GM12878 (cell line): Measurements from ENCODE around the gene CDYL. TPM values are rescaled to one million over a fixed set of nuclear protein-coding genes. Genes with fewer than 3 reads are reported as not detected.

Source experiments
- ATAC-seq: fragments of 200-7000 bp; cut with Tn5 transposase; 3 replicates; pipeline ENCODE4 v1.9.1; 2020; ENCODE audit warnings: mild to moderate bottlenecking, moderate library complexity
- BruUV-seq: library from RNA; stranded (reverse); fragments of 400-500 nt; replicated peaks from 2 replicates; lab custom pipeline; 2021; lab: Mats Ljungman, UMichigan
- CTCF ChIA-PET: fragments of 300-600 bp; sonication (Branson Sonifier 250); formaldehyde crosslinking; extraction: SDS; loops from one replicate; lab custom pipeline; 2021; ENCODE audit warnings: inconsistent platforms; lab: Yijun Ruan, JAX
- POLR2A ChIA-PET: fragments of 350-600 bp; formaldehyde crosslinking; extraction: SDS; loops from one replicate; lab custom pipeline; 2021; ENCODE audit warnings: inconsistent platforms; lab: Charles Lee
- RAD21 ChIA-PET: fragments of 300-600 bp; sonication (Branson Sonifier 250); formaldehyde crosslinking; loops from one replicate; lab custom pipeline; 2023; ENCODE audit warnings: antibody characterized with exemption; ENCODE audit not compliant: unreplicated experiment; lab: Charles Lee
- SMC1A ChIA-PET: fragments of 300-600 bp; sonication (Branson Sonifier 250); formaldehyde crosslinking; loops from one replicate; lab custom pipeline; 2023; ENCODE audit not compliant: unreplicated experiment, uncharacterized antibody; lab: Charles Lee
- DNase-seq: peaks from one replicate; pipeline ENCODE4 v3.0.0-alpha.2; 2011; ENCODE audit warnings: low read depth, low spot score
- FAIRE-seq: peaks from 3 replicates; lab custom pipeline; 2011; peaks lifted over from hg19 to GRCh38; lab: Jason Lieb, UNC
- H2AFZ ChIP-seq: 2 replicates; pipeline ENCODE4 v1.6.0; 2011; ENCODE audit warnings: low read depth, low read length, control low read depth; ENCODE audit not compliant: control insufficient read depth
- H3K27ac ChIP-seq: 2 replicates; pipeline ENCODE4 v1.5.1; 2011; ENCODE audit warnings: control low read depth; ENCODE audit not compliant: control insufficient read depth, insufficient read depth
- H3K27me3 ChIP-seq, 2 experiments: replicated peaks in 1 of 2; 2 replicates each; pipeline versions ENCODE4 v1.6.0 to v1.6.1; 2011; ENCODE audit warnings: low read length in 1 of 2; ENCODE audit not compliant: control insufficient read depth in 2 of 2, insufficient read depth in 2 of 2
- H3K36me3 ChIP-seq, 2 experiments: 2 replicates each; pipeline ENCODE4 v1.5.1; 2011; ENCODE audit warnings: low read length in 1 of 2; ENCODE audit not compliant: control insufficient read depth in 2 of 2, insufficient read depth in 2 of 2
- H3K4me1 ChIP-seq: 2 replicates; pipeline ENCODE4 v1.6.1; 2011; ENCODE audit warnings: mild to moderate bottlenecking, low read length, moderate library complexity, mixed read lengths; ENCODE audit not compliant: control insufficient read depth, insufficient read depth
- H3K4me2 ChIP-seq: 2 replicates; pipeline ENCODE4 v1.6.0; 2011; ENCODE audit warnings: control low read depth; ENCODE audit not compliant: control insufficient read depth, insufficient read depth
- H3K4me3 ChIP-seq: fragments of 200-600 bp; sonication (generic); 2 replicates; pipeline ENCODE4 v1.5.1; 2016
- H3K79me2 ChIP-seq: 2 replicates; pipeline ENCODE4 v1.6.0; 2011; ENCODE audit warnings: low read length; ENCODE audit not compliant: control insufficient read depth, insufficient read depth
- H3K9ac ChIP-seq: 2 replicates; pipeline ENCODE4 v1.8.0; 2011; ENCODE audit warnings: low read length, control low read depth, mixed read lengths; ENCODE audit not compliant: control insufficient read depth, insufficient read depth
- H3K9me3 ChIP-seq: replicated peaks from 3 replicates; pipeline ENCODE4 v1.5.1; 2011; ENCODE audit warnings: mild to moderate bottlenecking, low read length; ENCODE audit not compliant: control insufficient read depth, insufficient read depth
- H4K20me1 ChIP-seq: 2 replicates; pipeline ENCODE4 v1.6.0; 2011; ENCODE audit not compliant: control insufficient read depth, insufficient read depth
- ATF7 ChIP-seq: fragments of 450-650 bp; IDR thresholded peaks from 2 replicates; pipeline ENCODE4 v1.6.1; 2016; ENCODE audit warnings: low read depth, mild to moderate bottlenecking
- BHLHE40 ChIP-seq, 2 experiments: fragments of 450-650 bp in 1 of 2; IDR thresholded peaks; 2 replicates each; pipeline ENCODE4 v1.6.1; 2011 to 2017; ENCODE audit warnings: low read depth in 2 of 2, borderline replicate concordance in 1 of 2, improper control_type of control experiment in 1 of 2, low read length in 1 of 2, mild to moderate bottlenecking in 1 of 2
- CEBPB ChIP-seq, 2 experiments: fragments of 150-350 bp in 1 of 2; IDR thresholded peaks; 2 replicates each; pipeline ENCODE4 v1.6.1; 2012 to 2014; ENCODE audit warnings: low read depth in 2 of 2, low read length in 2 of 2, borderline replicate concordance in 1 of 2, inconsistent platforms in 1 of 2
- DPF2 ChIP-seq: fragments of 450-650 bp; IDR thresholded peaks from 2 replicates; pipeline ENCODE4 v1.6.1; 2017; ENCODE audit warnings: mild to moderate bottlenecking
- IKZF2 ChIP-seq, 2 experiments: fragments of 450-650 bp; IDR thresholded peaks; 2 replicates each; pipeline ENCODE4 v1.6.1; 2017; ENCODE audit warnings: mild to moderate bottlenecking in 2 of 2, moderate library complexity in 2 of 2
- MEF2B ChIP-seq: fragments of 450-650 bp; IDR thresholded peaks from 2 replicates; pipeline ENCODE4 v1.6.1; 2018; ENCODE audit warnings: mild to moderate bottlenecking, moderate library complexity; ENCODE audit not compliant: partially characterized antibody, poor library complexity, severe bottlenecking
- NFXL1 ChIP-seq: fragments of 450-650 bp; IDR thresholded peaks from 2 replicates; pipeline ENCODE4 v1.6.1; 2017; ENCODE audit warnings: antibody characterized with exemption, mild to moderate bottlenecking, borderline replicate concordance
- NFYB ChIP-seq: IDR thresholded peaks from 2 replicates; pipeline ENCODE4 v1.6.1; 2011; ENCODE audit warnings: low read depth, mild to moderate bottlenecking, low read length, improper control_type of control experiment, moderate library complexity; ENCODE audit not compliant: insufficient read depth
- RBBP5 ChIP-seq: fragments of 200-600 bp; sonication (generic); conservative IDR thresholded peaks from 2 replicates; pipeline ENCODE4 v1.6.1; 2016
- SPI1 ChIP-seq: IDR thresholded peaks from 2 replicates; pipeline ENCODE4 v1.6.1; 2011; ENCODE audit warnings: low read depth, mild to moderate bottlenecking, low read length, moderate library complexity, borderline replicate concordance; ENCODE audit not compliant: insufficient read depth
- TARDBP ChIP-seq: IDR thresholded peaks from 2 replicates; pipeline ENCODE4 v1.6.1; 2016; ENCODE audit warnings: borderline replicate concordance
- WGBS: methylation state at CpG from one replicate; pipeline ENCODE4 v1.1.6; 2016; ENCODE audit warnings: low lambda C conversion rate; ENCODE audit not compliant: insufficient replicate concordance, insufficient coverage; ENCODE audit errors: missing lambda C conversion rate; 5-methylcytosine and 5-hydroxymethylcytosine counted together
- in situ Hi-C: fragments of 300-500 bp; cut with MboI; formaldehyde crosslinking; loops from 9 replicates; pipeline ENCODE4 v1.14.3; 2018; ENCODE audit warnings: mixed read lengths
- intact Hi-C: fragments of 100-400 bp; cut with micrococcal nuclease; formaldehyde crosslinking; loops from one replicate; pipeline ENCODE4 v1.14.2; 2022; ENCODE audit not compliant: unreplicated experiment
- polyA plus RNA-seq, 11 experiments: library from polyadenylated mRNA; depleted of rRNA in 4 of 11; unstranded in 6 of 11; stranded (reverse) in 5 of 11; fragments of >200 nt; fragmentation: Nextera tagmentation in 4 of 11; fragmentation: Illumina TruSeq in 1 of 11; extraction: Ambion mirVana in 4 of 11; extraction: Trizol in 1 of 11; gene quantifications; 1 replicate in 1 of 11; 2 replicates in 10 of 11; pipeline versions ENCODE4 v1.2.1 to v1.2.3, GENCODE V29; 2011 to 2016; ENCODE audit warnings: inconsistent platforms in 2 of 11, missing spikeins in 2 of 11, low read depth in 1 of 11
- total RNA-seq, 4 experiments: library from RNA; depleted of rRNA in 3 of 4; stranded (reverse); fragments of >200 nt in 3 of 4; fragmentation: Illumina TruSeq in 1 of 4; extraction: Trizol in 1 of 4; gene quantifications; 2 replicates each; pipeline versions ENCODE4 v1.2.1 to v1.2.3, GENCODE V29; 2013 to 2021
- TF ChIP-seq, protein P1 (sequence below): fragments of 450-650 bp; IDR thresholded peaks from 2 replicates; pipeline ENCODE4 v1.6.1; 2014; ENCODE audit warnings: mild to moderate bottlenecking
- TF ChIP-seq, protein P2 (sequence below): fragments of 150-350 bp; IDR thresholded peaks from 2 replicates; pipeline ENCODE4 v1.6.1; 2016; ENCODE audit warnings: low read depth, low read length
- TF ChIP-seq, protein P3 (sequence below): fragments of 450-650 bp; IDR thresholded peaks from 2 replicates; pipeline ENCODE4 v1.6.1; 2016; ENCODE audit warnings: mild to moderate bottlenecking

The CDYL gene
- total and polyA plus RNA-seq, 10 of the 15 experiments (the other 5 are each of a cell fraction or from before 2014, with no cell fraction given): 9.3 to 61.2 (median 28.5) TPM

DNA sequence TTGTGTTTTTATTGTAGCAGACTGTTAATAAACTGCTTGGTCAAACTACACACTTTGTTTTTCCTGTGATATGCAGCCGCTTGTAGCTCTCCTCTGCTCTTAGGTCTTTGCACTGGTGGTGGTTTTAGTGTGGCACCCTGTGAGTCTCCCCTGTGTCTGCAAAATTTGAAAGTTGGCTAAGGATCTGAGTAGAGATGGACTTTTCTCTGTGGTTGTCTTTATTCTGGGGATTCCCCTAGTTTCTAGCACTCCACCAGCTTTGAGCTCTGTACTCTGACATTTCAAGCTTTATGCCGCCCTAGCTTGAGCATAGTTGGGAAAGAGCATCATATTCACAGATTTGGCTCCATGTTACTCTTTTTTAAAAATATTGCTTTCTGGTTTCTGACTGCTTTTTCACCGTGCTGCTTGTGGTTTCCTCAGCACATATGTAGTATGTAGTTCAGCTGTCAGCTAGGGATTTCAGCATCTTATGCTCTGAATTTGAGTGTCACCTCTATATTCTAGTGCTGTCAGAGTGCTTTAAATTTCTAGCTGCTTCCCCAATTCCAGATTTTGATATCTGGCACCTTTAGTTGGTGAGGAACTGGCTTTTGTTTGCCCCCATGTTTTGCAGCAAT, 25.4 kb downstream of the CDYL start (continued):
- TF ChIP-seq CEBPB (IDR thresholded peaks at IDR 0.05; ENCODE audit: borderline replicate concordance in 1 of 2, low read depth in 2 of 2, low read length in 2 of 2) (no peak), TARDBP (no peak), NFYB (no peak), RBBP5 (no peak), DPF2 (no peak), NFXL1 (no peak)
- TF ChIP-seq, protein P1, sequence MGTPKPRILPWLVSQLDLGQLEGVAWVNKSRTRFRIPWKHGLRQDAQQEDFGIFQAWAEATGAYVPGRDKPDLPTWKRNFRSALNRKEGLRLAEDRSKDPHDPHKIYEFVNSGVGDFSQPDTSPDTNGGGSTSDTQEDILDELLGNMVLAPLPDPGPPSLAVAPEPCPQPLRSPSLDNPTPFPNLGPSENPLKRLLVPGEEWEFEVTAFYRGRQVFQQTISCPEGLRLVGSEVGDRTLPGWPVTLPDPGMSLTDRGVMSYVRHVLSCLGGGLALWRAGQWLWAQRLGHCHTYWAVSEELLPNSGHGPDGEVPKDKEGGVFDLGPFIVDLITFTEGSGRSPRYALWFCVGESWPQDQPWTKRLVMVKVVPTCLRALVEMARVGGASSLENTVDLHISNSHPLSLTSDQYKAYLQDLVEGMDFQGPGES: no peak
- TF ChIP-seq, all 136 proteins: peak for 11

DNA sequence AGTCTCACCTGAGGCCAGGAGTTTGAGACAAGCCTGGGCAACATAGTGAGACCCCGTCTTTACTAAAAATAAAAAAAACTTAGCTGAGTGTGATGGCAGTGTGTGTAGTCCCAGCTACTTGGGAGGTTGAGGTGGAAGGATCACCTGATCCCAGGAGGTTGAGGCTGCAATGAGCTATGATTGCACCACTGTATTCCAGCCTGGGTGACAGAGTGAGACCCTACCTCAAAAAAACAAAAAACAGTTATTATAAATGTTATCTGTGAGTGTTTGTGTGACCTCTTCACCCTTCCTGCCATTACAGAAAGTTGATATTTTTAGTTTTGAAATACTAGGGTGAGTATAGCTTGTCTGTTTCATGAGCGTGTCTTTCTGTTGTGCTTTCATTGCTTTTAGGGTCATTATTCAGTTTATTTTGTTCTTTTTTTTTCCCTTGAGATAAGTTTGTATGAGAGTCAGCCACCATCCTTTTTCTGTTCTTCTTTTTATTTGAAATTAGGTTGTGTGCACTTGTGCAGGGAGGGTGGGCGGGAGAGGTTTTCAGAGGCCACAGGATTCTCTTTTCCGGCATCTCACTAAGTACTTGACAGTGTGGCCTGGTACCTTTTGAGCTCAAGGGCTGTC, 26.2 kb downstream of the CDYL start:
- Histone ChIP-seq H3K27me3 (no peaks in the 10 kb centered on the region), H3K27ac (peak overlapping the region; percentile 83), H3K4me2 (peak overlapping the region; percentile 92), H3K9ac (peak overlapping the region; percentile 58; the same call in 1 of the 2 replicates), H2AFZ (no peak overlapping the region), H3K79me2 (peaks cover 97% of the 10 kb centered on the region), H3K9me3 (peaks cover 2% of the 10 kb centered on the region; the same call in 2 of the 3 replicates), H3K4me1 (peaks cover 49% of the 10 kb centered on the region), H3K4me3 (peak overlapping the region; percentile 54; the same call in 1 of the 2 replicates), H4K20me1 (peaks cover 10% of the 10 kb centered on the region), H3K36me3 (peaks cover 0 to 12% of the 10 kb centered on the region in 2 experiments; a peak in 2 of 4 replicates)
- ATAC-seq (peak; percentile 76), DNase-seq (peak; percentile 63), FAIRE-seq (no peak)
- ChIA-PET RAD21 (interaction anchor here (0.7 to 8.2 kb wide), 18 partner anchors 9 to 125 kb away, joined by 3 to 203 read pairs (median 6); partner anchors contain the start of gene CDYL), POLR2A (interaction anchor here (0.5 to 6.6 kb wide), 9 partner anchors 9 to 203 kb away, joined by 3 to 65 read pairs (median 10); partner anchors contain the start of gene CDYL), CTCF (interaction anchor here (1.0 to 7.4 kb wide), 13 partner anchors 9 to 132 kb away, joined by 3 to 78 read pairs (median 5); no protein-coding TSS in a partner anchor), SMC1A (interaction anchor here (0.6 to 12.1 kb wide), 17 partner anchors 9 to 1448 kb away, joined by 3 to 237 read pairs (median 8); partner anchors contain the start of gene CDYL)
- WGBS: 4% methylated on average over 4 of the region's 4 CpGs
- intact Hi-C loops (no loop called here), in situ Hi-C loops (no loop called here)
- BruUV-seq: no TSS peak
- TF ChIP-seq, protein P2, sequence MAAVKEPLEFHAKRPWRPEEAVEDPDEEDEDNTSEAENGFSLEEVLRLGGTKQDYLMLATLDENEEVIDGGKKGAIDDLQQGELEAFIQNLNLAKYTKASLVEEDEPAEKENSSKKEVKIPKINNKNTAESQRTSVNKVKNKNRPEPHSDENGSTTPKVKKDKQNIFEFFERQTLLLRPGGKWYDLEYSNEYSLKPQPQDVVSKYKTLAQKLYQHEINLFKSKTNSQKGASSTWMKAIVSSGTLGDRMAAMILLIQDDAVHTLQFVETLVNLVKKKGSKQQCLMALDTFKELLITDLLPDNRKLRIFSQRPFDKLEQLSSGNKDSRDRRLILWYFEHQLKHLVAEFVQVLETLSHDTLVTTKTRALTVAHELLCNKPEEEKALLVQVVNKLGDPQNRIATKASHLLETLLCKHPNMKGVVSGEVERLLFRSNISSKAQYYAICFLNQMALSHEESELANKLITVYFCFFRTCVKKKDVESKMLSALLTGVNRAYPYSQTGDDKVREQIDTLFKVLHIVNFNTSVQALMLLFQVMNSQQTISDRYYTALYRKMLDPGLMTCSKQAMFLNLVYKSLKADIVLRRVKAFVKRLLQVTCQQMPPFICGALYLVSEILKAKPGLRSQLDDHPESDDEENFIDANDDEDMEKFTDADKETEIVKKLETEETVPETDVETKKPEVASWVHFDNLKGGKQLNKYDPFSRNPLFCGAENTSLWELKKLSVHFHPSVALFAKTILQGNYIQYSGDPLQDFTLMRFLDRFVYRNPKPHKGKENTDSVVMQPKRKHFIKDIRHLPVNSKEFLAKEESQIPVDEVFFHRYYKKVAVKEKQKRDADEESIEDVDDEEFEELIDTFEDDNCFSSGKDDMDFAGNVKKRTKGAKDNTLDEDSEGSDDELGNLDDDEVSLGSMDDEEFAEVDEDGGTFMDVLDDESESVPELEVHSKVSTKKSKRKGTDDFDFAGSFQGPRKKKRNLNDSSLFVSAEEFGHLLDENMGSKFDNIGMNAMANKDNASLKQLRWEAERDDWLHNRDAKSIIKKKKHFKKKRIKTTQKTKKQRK: no peak
- TF ChIP-seq IKZF2 (IDR thresholded peaks at IDR 0.05) (peak in 1 of 2 experiments; percentile 14; a peak in 1 of 4 replicates), MEF2B (peak; percentile 78), ATF7 (peak; percentile 67), SPI1 (peak; percentile 60; the same call in 1 of the 2 replicates), BHLHE40 (IDR thresholded peaks at IDR 0.05; ENCODE audit: borderline replicate concordance in 1 of 2, low read depth in 2 of 2, low read length in 1 of 2) (peak in 1 of 2 experiments; percentile 68; a peak in 2 of 4 replicates)
- TF ChIP-seq, protein P3, sequence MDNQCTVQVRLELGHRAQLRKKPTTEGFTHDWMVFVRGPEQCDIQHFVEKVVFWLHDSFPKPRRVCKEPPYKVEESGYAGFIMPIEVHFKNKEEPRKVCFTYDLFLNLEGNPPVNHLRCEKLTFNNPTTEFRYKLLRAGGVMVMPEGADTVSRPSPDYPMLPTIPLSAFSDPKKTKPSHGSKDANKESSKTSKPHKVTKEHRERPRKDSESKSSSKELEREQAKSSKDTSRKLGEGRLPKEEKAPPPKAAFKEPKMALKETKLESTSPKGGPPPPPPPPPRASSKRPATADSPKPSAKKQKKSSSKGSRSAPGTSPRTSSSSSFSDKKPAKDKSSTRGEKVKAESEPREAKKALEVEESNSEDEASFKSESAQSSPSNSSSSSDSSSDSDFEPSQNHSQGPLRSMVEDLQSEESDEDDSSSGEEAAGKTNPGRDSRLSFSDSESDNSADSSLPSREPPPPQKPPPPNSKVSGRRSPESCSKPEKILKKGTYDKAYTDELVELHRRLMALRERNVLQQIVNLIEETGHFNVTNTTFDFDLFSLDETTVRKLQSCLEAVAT: 0 out of 2 replicates have a peak, but pooled peaks have one; percentile 23
